DMS 273 treated with DMSO at 0.1 percent for 48 hours (cell line): Measurements from ENCODE around the gene GABPB2.

Experiments
- DNase-seq: peaks from one replicate; lab custom pipeline; 2025; lab: John Stamatoyannopoulos, UW

The GABPB2 gene

DNA sequence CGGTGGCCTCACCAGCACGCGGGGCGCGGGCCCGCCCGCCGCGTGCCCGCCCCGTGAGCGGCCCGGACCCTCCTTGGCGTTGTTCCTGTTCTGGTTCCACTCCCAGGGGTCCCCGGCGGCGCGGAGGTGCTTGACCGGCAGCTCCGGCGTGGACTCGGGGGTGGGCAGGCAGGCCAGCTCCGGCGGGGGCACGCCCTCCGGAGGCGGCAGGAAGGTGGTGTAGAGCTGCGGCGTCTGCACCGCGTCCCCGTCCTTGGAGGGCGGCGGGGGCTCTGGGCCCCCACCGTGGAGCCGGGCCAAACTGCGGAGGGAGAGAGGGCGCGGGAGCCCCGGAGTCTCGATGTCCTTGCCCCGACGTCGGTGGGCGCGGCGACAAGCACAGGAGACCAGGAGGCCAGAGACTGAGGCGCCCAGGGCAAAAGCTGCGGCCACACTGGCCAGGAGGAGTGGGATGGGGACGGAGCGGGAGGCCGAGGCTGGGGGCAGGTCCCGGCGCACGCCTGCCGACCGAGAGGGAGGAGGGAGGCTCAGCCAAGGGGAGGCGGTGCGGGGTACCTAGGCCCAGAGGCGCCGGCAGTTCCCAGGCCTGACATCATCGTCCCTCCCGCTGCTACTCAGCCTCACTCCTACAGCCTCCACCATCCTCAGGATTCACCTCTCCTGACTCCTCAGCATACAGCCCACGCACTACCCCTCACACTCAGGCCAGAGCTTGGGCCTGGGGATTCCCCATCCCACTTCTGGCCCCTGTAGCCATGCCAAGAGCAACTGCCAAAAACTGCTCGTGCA lies 62.7 kb downstream of the GABPB2 start:
- no peak for DNase-seq

DNA sequence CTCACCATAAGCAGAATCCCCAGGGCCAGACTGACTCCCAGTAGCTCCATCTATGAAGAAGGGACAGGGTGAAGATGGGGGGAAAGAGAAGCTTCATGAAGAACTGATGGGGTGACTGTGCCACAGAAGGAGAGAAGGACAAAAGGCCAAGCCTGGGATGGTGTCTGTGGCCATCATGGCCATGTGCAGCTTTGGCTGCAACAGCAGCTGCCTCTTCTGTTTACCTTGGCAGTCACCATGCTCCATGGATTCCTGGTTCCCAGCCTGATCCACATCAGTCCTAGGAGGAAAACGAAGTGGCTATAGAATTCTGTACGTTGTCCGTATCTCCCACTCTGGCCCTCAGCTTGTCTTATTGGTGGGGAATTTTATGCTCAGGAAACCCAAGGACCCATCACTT lies 63.8 kb downstream of the GABPB2 start:
- DNase-seq, result no peak

- no peak for DNase-seq
Observed at GRCh38 chr1:151134991-151135390, 64.4 kb downstream of the GABPB2 start.

DNA sequence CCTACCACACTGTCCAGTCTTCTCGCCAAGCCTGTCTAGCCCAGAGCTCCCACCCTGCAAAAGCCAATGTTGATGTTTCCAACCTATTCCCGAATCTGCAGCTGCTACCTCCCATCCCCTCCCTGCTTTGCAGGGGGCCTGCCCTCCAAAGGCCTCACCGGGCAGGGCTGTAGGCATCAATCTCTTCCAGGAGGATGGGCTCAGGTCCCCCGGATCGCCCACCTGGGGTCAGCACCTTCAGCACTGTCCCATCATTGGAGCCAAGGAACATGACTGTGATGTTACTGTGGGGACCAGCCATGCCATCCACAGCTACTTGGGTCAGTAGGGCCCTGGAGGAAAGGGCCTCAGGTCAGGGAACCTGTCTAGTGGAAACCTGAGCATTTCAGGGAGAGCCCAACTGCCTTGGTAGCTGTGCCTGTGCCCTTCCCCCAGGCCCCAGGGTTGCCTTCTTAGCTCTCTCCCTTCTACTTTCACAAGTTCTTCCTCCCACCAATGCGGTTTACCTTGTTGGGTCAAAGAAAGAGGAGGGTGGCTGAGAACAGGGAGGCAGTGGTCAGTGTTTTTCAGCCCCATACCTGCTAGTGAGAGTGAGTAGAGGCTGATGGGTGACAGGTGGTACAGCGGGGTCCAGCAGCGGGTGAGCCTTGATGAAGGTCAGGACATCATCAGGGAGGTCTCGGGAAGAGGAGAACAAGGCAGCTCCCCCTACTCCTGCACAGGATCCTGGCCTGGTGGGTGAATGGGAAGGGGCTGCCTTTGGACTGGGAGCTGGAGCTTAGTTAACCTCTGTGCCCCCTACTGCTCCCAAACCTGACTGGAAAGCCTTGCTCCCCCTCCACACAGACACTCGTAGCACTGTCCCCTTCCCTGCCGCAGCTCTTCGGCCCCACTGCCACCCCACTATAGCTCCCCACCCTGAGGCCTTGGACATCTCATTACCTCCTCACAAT lies 65.1 kb downstream of the GABPB2 start:
- DNase-seq, result no peak

DNA sequence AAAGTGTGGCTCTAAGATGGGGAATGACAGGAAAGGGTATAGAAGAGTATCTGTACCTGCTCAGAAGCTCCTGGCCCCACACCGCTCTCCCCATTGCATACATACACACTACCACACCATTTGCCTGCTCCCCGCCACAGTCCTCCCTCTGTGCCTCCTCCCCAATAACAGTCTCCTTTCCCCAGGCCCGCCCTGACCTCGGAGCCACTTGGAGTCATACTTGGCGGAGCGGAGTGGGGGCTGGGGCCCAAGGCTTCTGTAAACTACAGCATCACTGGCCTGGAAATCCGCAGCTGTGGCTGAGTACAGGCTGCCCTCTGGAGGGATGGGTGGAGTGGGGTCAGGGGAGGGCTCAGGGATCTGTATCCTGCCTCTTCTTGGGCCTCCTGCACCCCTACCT lies 67.2 kb downstream of the GABPB2 start:
- DNase-seq, result no peak

GRCh38 chr1:151142411-151143056 lies 72.0 kb downstream of the GABPB2 start:
- no peak for DNase-seq

GRCh38 chr1:151143057-151143435 lies 72.5 kb downstream of the GABPB2 start:
- no peak for DNase-seq

- no peak for DNase-seq
Observed at GRCh38 chr1:151143986-151144385, 73.4 kb downstream of the GABPB2 start.

GRCh38 chr1:151144474-151145303 lies 74.1 kb downstream of the GABPB2 start:
- no peak for DNase-seq

DNA sequence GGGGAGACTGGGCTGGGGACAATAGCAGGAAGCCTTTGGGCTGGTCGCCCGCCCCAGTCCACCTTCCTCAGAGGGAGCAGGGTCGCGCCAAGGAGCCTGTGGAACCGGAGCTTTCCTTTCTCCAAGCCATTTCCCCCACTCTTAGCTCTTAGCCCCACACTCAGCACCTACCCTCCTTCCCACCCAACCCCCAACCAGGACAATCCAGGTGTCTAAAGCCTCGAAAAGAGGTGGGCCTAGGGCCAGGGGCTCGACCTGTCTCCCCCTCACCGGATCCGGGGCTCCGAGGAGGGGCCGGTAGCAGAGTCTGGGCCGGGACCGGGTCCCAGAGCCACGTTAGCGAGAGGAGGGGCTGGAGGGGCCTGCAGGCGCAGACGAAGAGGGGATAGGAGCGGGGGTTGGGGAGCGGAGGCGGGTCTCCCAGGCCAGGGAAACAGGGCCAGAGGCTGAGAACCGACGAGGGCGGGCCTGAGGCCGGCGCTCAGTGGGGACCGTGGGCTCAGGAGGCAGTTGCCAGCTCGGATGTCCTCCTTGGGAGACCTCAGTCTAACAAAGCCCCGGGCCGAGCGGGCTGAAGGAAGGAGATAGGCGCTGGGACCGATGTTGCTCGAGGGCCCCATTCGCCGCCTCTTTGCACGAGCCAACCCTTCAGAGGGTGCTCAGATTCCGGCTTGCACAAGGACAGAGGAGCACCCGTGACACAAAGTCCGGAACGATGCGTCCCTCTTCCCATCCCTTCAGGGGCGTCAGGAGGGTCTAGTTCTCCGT lies 74.9 kb downstream of the GABPB2 start:
- no peak for DNase-seq

- DNase-seq, result no peak
Observed at GRCh38 chr1:151146072-151146411, 75.5 kb downstream of the GABPB2 start.

- peak; percentile 100 for DNase-seq
Observed at GRCh38 chr1:151146412-151147131, 76.0 kb downstream of the GABPB2 start, which contains the start of gene SEMA6C. TSS of gene SEMA6C (minus strand) at chr1:151146631. CDS start at chr1:151142621, 4,010 bp downstream.

GRCh38 chr1:151147132-151147503 lies 76.6 kb downstream of the GABPB2 start:
- no peak for DNase-seq

GRCh38 chr1:151147665-151148064 lies 77.1 kb downstream of the GABPB2 start:
- DNase-seq, result no peak

GRCh38 chr1:151156515-151156819 lies 85.9 kb downstream of the GABPB2 start, which contains the start of gene TNFAIP8L2:
TSS of gene TNFAIP8L2 (plus strand) at chr1:151156649. CDS start at chr1:151158698, 2,049 bp downstream.
- DNase-seq, result no peak

- DNase-seq, result no peak
Observed at GRCh38 chr1:151157067-151157531, 86.5 kb downstream of the GABPB2 start.

DNA sequence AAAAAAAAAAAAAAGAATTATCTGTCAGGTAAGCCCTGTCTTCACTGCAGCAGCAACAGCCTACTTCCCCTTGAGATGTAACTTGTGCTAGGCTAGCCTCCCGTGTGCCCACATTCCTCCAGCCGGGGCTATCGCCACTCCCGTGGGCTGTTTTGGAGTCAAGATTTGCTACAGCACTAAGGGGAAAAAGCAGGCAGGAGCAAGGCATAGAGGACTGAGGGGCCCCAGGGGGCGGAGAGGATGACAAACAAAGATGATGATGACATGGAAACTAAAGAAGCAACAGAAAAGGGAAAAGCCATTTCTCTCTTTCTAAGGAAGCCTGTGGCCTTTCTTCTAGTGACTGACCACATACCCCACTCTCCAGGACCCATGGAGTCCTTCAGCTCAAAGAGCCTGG lies 87.8 kb downstream of the GABPB2 start:
- no peak for DNase-seq

DNA sequence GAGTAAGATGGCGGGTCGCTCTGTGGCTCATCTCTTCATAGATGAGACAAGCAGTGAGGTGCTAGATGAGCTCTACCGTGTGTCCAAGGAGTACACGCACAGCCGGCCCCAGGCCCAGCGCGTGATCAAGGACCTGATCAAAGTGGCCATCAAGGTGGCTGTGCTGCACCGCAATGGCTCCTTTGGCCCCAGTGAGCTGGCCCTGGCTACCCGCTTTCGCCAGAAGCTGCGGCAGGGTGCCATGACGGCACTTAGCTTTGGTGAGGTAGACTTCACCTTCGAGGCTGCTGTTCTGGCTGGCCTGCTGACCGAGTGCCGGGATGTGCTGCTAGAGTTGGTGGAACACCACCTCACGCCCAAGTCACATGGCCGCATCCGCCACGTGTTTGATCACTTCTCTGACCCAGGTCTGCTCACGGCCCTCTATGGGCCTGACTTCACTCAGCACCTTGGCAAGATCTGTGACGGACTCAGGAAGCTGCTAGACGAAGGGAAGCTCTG lies 88.2 kb downstream of the GABPB2 start:
- DNase-seq, result no peak

- no peak for DNase-seq
Observed at GRCh38 chr1:151159373-151159772, 88.8 kb downstream of the GABPB2 start.

GRCh38 chr1:151164732-151165280 lies 94.2 kb downstream of the GABPB2 start:
- no peak for DNase-seq
